GM23338 (cell line): Measurements from ENCODE around the gene CREB3L4. TPM values are rescaled to one million over a fixed set of nuclear protein-coding genes. Genes with fewer than 3 reads are reported as not detected.

Experiments
- CREB1 ChIP-seq: fragments of 250-450 bp; sonication (Bioruptor Pico); IDR thresholded peaks from 2 replicates; pipeline ENCODE4 v1.5.0; 2020; ENCODE audit warnings: low read depth, mild to moderate bottlenecking, moderate library complexity
- ETS1 ChIP-seq: IDR thresholded peaks from 2 replicates; pipeline ENCODE4 v1.6.1; 2016; ENCODE audit warnings: antibody characterized with exemption
- EZH2 ChIP-seq: fragments of 200-600 bp; sonication (generic); IDR thresholded peaks from one replicate; pipeline ENCODE4 v1.8.0; 2017; ENCODE audit warnings: antibody characterized with exemption, mild to moderate bottlenecking, low read depth; ENCODE audit not compliant: unreplicated experiment
- NANOG ChIP-seq: IDR thresholded peaks from 2 replicates; pipeline ENCODE4 v1.6.1; 2016; ENCODE audit warnings: antibody characterized with exemption, borderline replicate concordance
- REST ChIP-seq: IDR thresholded peaks from one replicate; pipeline ENCODE4 v1.6.1; 2018; ENCODE audit warnings: antibody characterized with exemption; ENCODE audit not compliant: unreplicated experiment
- ZNF114 ChIP-seq: fragments of 250-450 bp; sonication (Bioruptor Pico); IDR thresholded peaks from 2 replicates; pipeline ENCODE4 v1.5.0; 2020; ENCODE audit warnings: mild to moderate bottlenecking, moderate library complexity
- ZNF462 ChIP-seq: fragments of 250-450 bp; sonication (Bioruptor Pico); IDR thresholded peaks from 2 replicates; pipeline ENCODE4 v1.5.0; 2020; ENCODE audit warnings: mild to moderate bottlenecking, moderate library complexity
- polyA plus RNA-seq: library from polyadenylated mRNA; unstranded; fragments of >200 nt; fragmentation: Nextera tagmentation; extraction: Ambion mirVana; gene quantifications from 2 replicates; pipeline ENCODE4 v1.2.1, GENCODE V29; 2016
- total RNA-seq: library from RNA; depleted of rRNA; stranded (reverse); fragments of >200 nt; shearing (Covaris generic); gene quantifications from 2 replicates; pipeline ENCODE4 v1.2.3, GENCODE V29; 2014

The CREB3L4 gene
- total and polyA plus RNA-seq, 2 experiments from 2014 or later = 19.3 to 26.8 TPM

GRCh38 chr1:154000420-154000819 is 32.7 kb downstream of the CREB3L4 start (continued):
- no peak for TF ChIP-seq ZNF462 (CRISPR knock-in tag)
- TF ChIP-seq NANOG = no peak
- TF ChIP-seq EZH2 = no peak
- no peak for TF ChIP-seq ETS1
- no peak for TF ChIP-seq CREB1 (CRISPR knock-in tag)
- TF ChIP-seq REST = no peak
- no peak for TF ChIP-seq ZNF114 (CRISPR knock-in tag)
